Hepatic stellate cell (primary cell): ENCODE data around the gene KRT85.

ENCODE experiments used
- DNase-seq: peaks from one replicate; pipeline ENCODE4 v3.0.0; 2011; ENCODE audit warnings: low spot score

KRT85 gene

DNA sequence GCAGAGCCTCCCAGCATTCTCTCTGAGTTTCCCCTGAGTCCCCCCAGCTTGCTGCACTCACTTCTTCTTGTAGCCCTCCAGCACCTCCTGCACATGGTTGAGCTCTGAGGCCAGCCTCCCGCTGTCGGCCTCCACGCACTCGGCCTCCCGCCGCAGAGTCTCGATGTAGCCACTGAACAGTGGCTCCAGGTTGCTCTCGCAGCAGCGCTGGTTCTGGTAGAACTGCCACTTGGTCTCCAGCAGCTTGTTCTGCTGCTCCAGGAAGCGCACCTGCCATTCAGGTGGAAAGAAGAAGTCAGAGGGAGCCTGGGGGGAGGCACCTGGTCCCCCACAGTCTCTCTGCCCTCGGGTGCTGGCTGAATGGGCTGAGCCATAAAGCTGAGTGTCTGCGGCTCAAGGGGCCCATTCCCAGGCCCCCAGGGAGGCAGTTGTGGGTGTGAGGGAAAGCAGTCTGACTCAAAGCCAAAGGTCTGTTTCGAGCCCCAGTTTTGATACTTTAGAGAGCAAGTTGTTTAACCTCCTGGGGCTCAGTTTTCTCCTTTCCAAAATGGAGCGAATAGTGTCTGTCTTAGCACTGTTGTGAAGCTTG is 2.3 kb downstream of the KRT85 start:
- no peak for DNase-seq

GRCh38 chr12:52364061-52364460 is 3.2 kb downstream of the KRT85 start:
- DNase-seq: no peak

- DNase-seq: no peak
Observed at GRCh38 chr12:52363111-52363679, 4.1 kb downstream of the KRT85 start.

- no peak for DNase-seq
Observed at GRCh38 chr12:52362118-52362726, 5.1 kb downstream of the KRT85 start.

GRCh38 chr12:52361553-52361952 is 5.7 kb downstream of the KRT85 start:
- no peak for DNase-seq

DNA sequence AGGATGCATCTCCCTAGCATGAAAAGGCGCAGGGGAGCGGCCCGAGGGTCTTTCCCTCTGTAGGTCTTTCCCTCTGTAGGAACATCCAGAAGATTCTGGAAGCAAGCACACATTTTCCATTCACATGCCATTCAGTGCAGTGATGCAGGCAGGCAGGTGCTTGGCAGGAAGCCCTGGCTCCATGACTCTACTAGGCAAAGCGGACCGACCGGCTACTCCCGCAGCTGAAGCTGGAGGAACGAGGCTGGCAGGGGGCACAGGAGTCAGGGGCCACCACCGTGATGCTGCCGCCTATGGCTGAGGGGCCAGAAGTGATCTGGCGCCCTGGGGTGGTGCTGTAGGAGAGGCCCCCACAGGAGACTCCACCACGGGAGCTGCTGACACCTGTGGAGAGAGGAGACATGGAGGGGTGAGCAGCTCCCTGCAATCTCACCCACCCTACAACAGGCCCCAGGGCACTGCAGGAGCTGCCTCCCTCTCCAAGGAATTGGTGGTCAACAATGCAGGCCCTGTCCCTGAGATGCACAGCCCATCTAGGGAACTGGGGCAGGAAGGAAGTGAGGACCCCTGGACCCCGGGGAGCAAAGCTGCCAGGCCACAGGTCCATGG is 6.5 kb downstream of the KRT85 start:
- DNase-seq: no peak

DNA sequence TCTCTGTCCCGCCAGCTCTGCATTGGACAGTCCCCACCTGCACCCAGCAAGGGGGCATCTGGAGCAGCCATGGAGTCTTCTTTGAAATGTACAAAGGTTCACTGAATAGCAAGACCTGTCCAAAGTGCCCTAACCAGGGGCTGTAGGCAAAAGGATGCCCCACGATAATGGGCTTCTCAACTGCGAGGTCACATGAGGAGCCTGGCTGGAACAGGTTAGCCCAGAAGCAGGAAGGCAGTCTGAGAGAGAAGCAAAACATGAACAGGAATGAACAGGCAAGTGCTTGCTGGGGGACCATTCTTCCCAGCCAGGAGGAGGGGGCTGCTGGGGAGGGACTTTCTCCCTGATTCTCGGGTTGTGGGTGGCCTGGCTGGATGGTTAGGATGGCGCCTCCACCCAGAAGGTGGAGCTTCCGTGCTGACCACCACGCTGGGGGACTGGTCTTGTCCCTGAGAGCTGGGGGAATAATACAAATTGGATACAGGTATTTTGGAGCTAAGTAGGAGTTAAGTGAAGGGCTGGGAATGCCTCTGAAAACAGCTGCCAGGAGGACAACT is 7.1 kb downstream of the KRT85 start:
- DNase-seq: no peak

DNA sequence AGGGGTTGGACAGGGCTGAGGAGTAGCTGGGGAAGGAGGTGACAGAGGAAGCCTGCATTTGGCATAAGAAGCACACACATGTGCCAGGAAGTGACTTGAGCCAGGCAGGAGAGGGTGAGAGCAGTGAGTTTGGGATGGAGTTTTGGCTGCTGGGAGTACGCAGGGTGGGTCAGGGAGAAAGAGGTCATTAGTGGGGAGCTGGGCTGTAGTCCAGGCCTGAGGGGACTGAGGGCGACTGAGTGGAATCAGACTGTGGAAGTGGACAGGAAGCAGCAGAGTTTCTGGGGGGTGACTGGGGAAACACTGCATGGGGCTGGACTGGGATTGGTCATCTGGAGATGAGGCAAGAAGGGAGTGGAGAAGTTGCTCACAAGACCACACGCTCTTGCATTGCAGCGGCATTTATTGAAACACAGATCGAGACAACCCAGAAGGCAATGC is 7.6 kb downstream of the KRT85 start:
- no peak for DNase-seq

- DNase-seq: no peak
Observed at GRCh38 chr12:52358575-52359350, 8.5 kb downstream of the KRT85 start.

DNA sequence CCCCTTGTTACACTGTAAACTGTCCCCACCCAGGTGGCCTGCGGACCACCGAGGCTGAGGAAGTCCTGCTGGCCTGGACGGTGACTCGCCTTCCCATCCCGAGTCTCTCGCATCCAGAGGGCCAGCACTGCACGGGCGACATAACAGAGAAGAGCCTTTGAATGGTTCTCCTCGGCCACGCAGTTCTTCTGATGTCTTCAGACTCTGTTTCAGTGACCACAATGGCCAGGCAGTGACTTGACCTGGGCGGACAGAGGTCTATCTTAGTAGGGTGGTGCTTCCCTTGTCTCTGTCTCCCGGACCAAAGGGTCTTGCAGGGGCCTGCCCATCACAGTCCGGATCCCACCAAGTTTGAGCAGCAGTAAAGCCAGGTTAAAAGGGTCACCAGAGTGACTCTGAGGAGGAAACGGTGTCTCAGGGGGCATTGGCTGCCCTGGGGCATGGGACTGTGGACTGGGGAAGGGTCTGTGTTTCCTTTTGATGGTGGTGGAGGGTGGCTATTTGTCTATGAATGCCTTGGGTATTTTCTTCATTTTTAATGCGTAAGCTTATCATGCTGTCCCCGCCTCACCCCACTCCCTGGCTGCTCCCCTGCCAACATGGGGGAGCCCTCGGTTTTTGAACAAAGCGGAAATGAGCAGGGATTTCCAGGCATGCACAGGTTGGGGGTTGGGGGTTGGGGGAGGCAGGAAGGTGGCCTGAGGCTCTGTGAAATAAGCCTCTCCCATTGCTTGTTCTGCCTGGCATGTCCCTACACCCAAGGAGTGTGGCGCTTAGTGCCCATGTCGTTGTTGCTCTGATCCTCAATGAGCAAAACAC is 10.3 kb downstream of the KRT85 start:
- no peak for DNase-seq

- no peak for DNase-seq
Observed at GRCh38 chr12:52356031-52356761, 11.1 kb downstream of the KRT85 start.

DNA sequence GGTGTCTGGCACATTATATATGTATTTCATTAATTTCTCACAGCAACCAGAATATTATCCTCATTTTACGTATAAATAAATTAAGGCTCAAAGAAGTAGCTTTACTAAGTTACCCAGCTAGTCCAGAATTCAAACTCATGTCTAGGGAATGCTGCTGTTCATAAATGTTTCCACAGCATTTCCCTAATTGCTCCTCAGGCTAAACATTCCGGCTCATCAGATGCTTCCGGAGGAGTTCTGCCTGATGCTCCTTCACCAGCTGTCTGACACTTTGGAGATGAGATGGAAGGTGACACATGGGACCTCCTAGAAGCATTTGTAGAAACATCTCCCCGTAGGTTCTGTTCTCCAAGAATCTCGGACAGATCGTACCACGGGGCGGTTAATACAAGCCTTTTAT is 12.1 kb downstream of the KRT85 start:
- no peak for DNase-seq

DNA sequence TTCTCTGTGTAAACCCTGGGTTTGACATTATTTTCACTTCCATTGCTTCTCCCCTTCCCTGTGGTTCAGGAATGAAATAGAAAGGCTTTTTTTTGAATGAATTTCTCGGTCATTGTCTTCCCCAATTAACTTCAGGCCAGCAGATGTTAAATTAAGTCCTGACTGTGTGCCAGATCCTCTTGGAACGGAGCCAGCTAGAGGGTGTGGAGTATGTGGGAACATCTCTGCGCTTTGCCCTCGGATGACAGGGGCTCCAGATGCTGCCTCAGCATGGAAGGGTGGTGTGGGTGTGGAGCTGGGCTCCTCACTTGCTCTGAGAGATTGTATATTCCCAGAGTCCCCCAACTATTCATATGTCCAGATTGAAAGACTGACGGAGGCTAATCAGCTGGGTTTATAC is 13.1 kb downstream of the KRT85 start:
- DNase-seq: no peak

DNA sequence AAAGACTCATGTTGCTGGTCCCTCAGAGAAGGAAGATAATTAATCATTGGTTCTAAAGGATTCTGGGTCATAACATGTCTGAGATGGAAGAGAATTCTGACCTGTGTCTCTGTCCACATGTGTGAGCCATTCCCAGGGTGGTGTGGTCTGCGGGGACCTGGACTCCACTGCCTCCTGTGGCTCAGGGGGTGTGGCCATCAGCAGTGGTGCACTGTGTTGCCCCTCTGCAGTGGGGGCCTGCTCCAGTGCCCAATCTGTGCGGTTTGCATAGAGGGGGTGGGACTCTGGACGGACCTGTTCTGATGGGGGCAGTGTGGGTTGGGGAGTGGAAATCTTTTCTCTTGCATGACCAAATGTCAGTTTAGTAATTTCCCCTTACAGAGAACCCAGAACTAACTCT is 13.5 kb downstream of the KRT85 start:
- DNase-seq: no peak

- no peak for DNase-seq
Observed at GRCh38 chr12:52352951-52353350, 14.3 kb downstream of the KRT85 start.

DNA sequence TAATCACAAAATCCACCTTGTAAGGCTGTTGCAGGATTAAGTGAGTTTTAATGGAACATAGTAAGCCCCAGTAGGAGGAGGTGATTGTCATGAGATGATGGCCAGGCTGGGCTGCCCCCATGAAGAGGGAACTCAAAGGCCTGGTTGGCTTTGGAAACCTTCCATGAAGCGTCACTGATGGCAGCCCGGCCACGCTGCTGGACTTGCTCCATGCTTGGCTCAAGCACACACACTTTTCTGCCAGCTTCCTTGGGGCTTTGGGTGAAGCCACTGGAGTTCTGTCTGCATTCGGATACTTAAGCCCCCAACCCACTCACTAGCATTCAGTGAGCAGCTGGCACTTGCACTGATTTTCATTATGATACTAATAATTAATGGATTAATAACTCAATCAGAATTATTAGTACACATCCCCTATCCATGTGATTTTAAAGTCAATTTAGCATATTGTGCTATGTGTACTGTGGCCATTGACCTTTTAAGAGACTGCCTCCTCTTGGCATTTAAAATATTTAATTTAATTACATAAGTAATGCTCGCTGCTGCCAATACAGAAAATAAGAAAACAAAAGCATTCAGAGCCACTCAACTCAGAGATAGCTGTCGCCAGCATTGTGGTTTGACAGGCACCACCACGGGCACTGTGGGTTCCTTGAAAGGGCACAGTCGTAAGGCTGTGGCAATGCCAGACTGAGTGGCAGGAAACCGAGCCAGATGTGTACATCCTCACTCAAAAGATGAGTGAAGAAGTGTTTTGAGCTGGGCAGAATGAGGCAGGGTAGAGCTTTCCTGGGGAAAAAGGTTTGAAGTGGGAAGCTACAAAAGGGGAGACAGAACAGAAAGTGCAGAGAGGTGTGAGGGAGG is 15.9 kb downstream of the KRT85 start:
- DNase-seq: no peak

DNA sequence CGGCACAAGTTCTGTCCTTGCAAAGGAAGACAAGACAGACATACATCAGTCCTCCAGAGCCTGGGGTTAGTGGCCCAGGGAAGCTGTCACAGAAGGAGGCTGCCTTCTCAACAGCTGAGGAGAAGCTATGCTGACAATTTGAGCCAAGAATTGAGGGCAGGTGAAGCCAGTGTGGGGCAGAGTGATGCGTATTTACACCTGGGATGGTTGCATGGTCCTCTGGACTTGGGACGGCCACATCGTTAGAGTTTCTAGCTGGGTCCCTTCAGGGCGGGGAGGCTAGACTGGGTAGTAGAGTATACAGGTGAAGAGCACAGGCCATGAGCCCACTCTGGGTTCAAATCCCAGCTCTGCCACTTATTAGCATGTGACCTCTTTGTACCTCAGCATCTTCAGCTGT is 16.5 kb downstream of the KRT85 start:
- no peak for DNase-seq

- no peak for DNase-seq
Observed at GRCh38 chr12:52350021-52350620, 17.2 kb downstream of the KRT85 start.

DNA sequence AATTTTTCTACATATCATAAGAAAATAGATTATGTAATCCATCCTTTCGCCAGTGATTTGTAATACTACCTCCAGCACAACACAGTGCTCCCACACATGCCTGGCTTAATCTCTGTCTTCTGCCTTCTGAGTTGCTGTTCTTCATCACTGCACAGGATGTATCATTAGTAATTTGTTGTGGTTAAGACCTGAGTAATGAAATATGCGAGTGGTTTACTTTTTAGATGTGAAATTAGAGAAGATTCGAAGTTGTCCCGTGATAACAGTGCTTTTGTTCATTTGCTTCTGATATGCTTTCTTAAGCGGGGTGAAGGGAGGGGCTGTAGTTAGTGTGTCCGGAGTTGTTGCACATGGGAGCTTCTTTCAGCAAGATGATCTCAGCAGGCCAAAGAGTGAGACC is 18.1 kb downstream of the KRT85 start:
- DNase-seq: no peak
